HCT116 (cell line): ENCODE results near the gene PDE4B. TPM values are rescaled to one million over a fixed set of nuclear protein-coding genes. Genes with fewer than 3 reads are reported as not detected.

Experiments used
- ATAC-seq: fragments of 200-7000 bp; cut with Tn5 transposase; 2 replicates; pipeline ENCODE4 v1.9.1; 2020; ENCODE audit warnings: mild to moderate bottlenecking, moderate library complexity
- BruUV-seq: library from RNA; stranded (reverse); fragments of 400-500 nt; replicated peaks from 2 replicates; lab custom pipeline; 2021; lab: Mats Ljungman, UMichigan
- CTCF ChIA-PET: fragments of 300-600 bp; sonication (Branson Sonifier 250); formaldehyde crosslinking; loops from one replicate; lab custom pipeline; 2021; ENCODE audit warnings: antibody characterized with exemption; lab: Charles Lee
- POLR2A ChIA-PET: fragments of 300-600, 350-600 bp; sonication (Branson Sonifier 250); formaldehyde crosslinking; loops from one replicate; lab custom pipeline; 2021; ENCODE audit warnings: antibody characterized with exemption; lab: Charles Lee
- RAD21 ChIA-PET, 2 experiments: fragments of 300-600 bp; sonication (Branson Sonifier 250); formaldehyde crosslinking; loops; one replicate each; lab custom pipeline; 2023; ENCODE audit warnings: low total read pairs in 2 of 2; ENCODE audit not compliant: uncharacterized antibody in 2 of 2, unreplicated experiment in 2 of 2, low non-redundant PET in 1 of 2; lab: Charles Lee
- DNase-seq: peaks from one replicate; pipeline ENCODE4 v3.0.0-alpha.2; 2010; ENCODE audit warnings: low read depth, low spot score
- H2AFZ ChIP-seq: fragments of 200-600 bp; shearing (Covaris generic), sonication (generic); 2 replicates; pipeline ENCODE4 v1.6.1; 2017; ENCODE audit warnings: low read depth, mixed run types, mixed read lengths, antibody characterized with exemption, low read length; ENCODE audit not compliant: poor library complexity, severe bottlenecking
- H3K27ac ChIP-seq: 2 replicates; pipeline ENCODE4 v1.5.1; 2012; ENCODE audit warnings: low read depth, low read length
- H3K27me3 ChIP-seq: fragments of 200-600 bp; sonication (generic); 2 replicates; pipeline ENCODE4 v1.6.1; 2016; ENCODE audit warnings: mixed run types, low read length, mixed read lengths; ENCODE audit not compliant: insufficient read depth
- H3K36me3 ChIP-seq, 2 experiments: fragments of 200-500 bp in 1 of 2; fragments of 200-600 bp in 1 of 2; sonication (Bioruptor generic) in 1 of 2; sonication (generic) in 1 of 2; 2 replicates each; pipeline versions ENCODE4 v1.5.1 to v1.6.1; 2014 to 2016; ENCODE audit warnings: low read length in 2 of 2, inconsistent platforms in 1 of 2, mixed read lengths in 1 of 2, mixed run types in 1 of 2; ENCODE audit not compliant: insufficient read depth in 2 of 2, control insufficient read depth in 1 of 2
- H3K4me1 ChIP-seq, 2 experiments: fragments of 200-600 bp in 1 of 2; sonication (generic) in 1 of 2; 2 replicates each; pipeline versions ENCODE4 v1.5.1 to v1.6.1; 2012 to 2017; ENCODE audit warnings: low read length in 2 of 2, inconsistent platforms in 1 of 2, mild to moderate bottlenecking in 1 of 2, mixed read lengths in 1 of 2, mixed run types in 1 of 2, moderate library complexity in 1 of 2; ENCODE audit not compliant: insufficient read depth in 2 of 2, control insufficient read depth in 1 of 2
- H3K4me2 ChIP-seq: fragments of 200-600 bp; sonication (generic); 2 replicates; pipeline ENCODE4 v1.6.1; 2017; ENCODE audit warnings: mixed run types, low read length, mixed read lengths
- H3K4me3 ChIP-seq, 2 experiments: fragments of 200-600 bp in 1 of 2; sonication (generic) in 1 of 2; replicated peaks in 1 of 2; 2 replicates each; pipeline ENCODE4 v1.5.1; 2011 to 2016; ENCODE audit warnings: low read length in 2 of 2, control low read depth in 1 of 2, low read depth in 1 of 2, mild to moderate bottlenecking in 1 of 2, mixed read lengths in 1 of 2, mixed run types in 1 of 2
- H3K79me2 ChIP-seq: fragments of 200-600 bp; sonication (generic); 2 replicates; pipeline ENCODE4 v1.6.1; 2017; ENCODE audit warnings: mild to moderate bottlenecking, mixed run types, low read length, moderate library complexity, mixed read lengths; ENCODE audit not compliant: insufficient read depth
- H3K9ac ChIP-seq: fragments of 200-600 bp; sonication (generic); 2 replicates; pipeline ENCODE4 v1.6.1; 2016; ENCODE audit warnings: low read length, mixed read lengths
- H3K9me2 ChIP-seq: fragments of 200-600 bp; sonication (generic), shearing (Covaris generic); 2 replicates; pipeline ENCODE4 v1.6.1; 2017; ENCODE audit warnings: mixed run types, mild to moderate bottlenecking, moderate library complexity; ENCODE audit not compliant: insufficient read depth
- H3K9me3 ChIP-seq, 2 experiments: fragments of 200-500 bp in 1 of 2; fragments of 200-600 bp in 1 of 2; sonication (Bioruptor generic) in 1 of 2; sonication (generic) in 1 of 2; 2 replicates each; pipeline ENCODE4 v1.6.1; 2014 to 2017; ENCODE audit warnings: low read length in 2 of 2, mixed read lengths in 2 of 2, inconsistent platforms in 1 of 2, low read depth in 1 of 2, mild to moderate bottlenecking in 1 of 2, mixed run types in 1 of 2, moderate library complexity in 1 of 2; ENCODE audit not compliant: control insufficient read depth in 1 of 2, insufficient read depth in 1 of 2
- H4K20me1 ChIP-seq: fragments of 200-600 bp; sonication (generic), shearing (Covaris generic); 2 replicates; pipeline ENCODE4 v1.6.1; 2017; ENCODE audit warnings: mixed run types, mild to moderate bottlenecking, moderate library complexity; ENCODE audit not compliant: insufficient read depth
- CBX3 ChIP-seq: IDR thresholded peaks from 2 replicates; pipeline ENCODE4 v1.6.1; 2012; ENCODE audit warnings: low read depth
- CEBPB ChIP-seq: IDR thresholded peaks from 2 replicates; pipeline ENCODE4 v1.6.1; 2012; ENCODE audit warnings: low read depth
- CTCF ChIP-seq, 3 experiments: fragments of 200-600 bp in 1 of 3; sonication (generic) in 1 of 3; IDR thresholded peaks in 2 of 3; conservative IDR thresholded peaks in 1 of 3; 2 replicates each; pipeline ENCODE4 v1.5.1; 2012 to 2017; ENCODE audit warnings: low read depth in 2 of 3, low read length in 2 of 3, antibody characterized with exemption in 1 of 3, borderline replicate concordance in 1 of 3, control low read depth in 1 of 3, mild to moderate bottlenecking in 1 of 3, mixed read lengths in 1 of 3, mixed run types in 1 of 3, moderate library complexity in 1 of 3; ENCODE audit not compliant: insufficient read depth in 1 of 3
- EGR1 ChIP-seq: IDR thresholded peaks from 2 replicates; pipeline ENCODE4 v1.6.1; 2012; ENCODE audit warnings: low read depth
- ELF1 ChIP-seq: IDR thresholded peaks from 2 replicates; pipeline ENCODE4 v1.6.1; 2012; ENCODE audit warnings: low read depth, borderline replicate concordance
- EZH2 ChIP-seq: fragments of 200-600 bp; sonication (generic); IDR thresholded peaks from 2 replicates; pipeline ENCODE4 v1.6.1; 2017; ENCODE audit warnings: antibody characterized with exemption, mixed run types
- EZH2phosphoT487 ChIP-seq: fragments of 200-600 bp; IDR thresholded peaks from 2 replicates; pipeline ENCODE4 v1.6.1; 2018; ENCODE audit warnings: antibody characterized with exemption, borderline replicate concordance
- FOSL1 ChIP-seq: IDR thresholded peaks from 2 replicates; pipeline ENCODE4 v1.6.1; 2012; ENCODE audit warnings: low read depth
- JUND ChIP-seq: IDR thresholded peaks from 2 replicates; pipeline ENCODE4 v1.6.1; 2012
- POLR2A ChIP-seq: IDR thresholded peaks from 2 replicates; pipeline ENCODE4 v1.7.0; 2011; ENCODE audit warnings: borderline replicate concordance; ENCODE audit not compliant: insufficient read depth, insufficient read length; ENCODE audit errors: extremely low read depth
- POLR2AphosphoS5 ChIP-seq: IDR thresholded peaks from 2 replicates; pipeline ENCODE4 v1.6.1; 2011; ENCODE audit warnings: mild to moderate bottlenecking, low read depth, low read length, moderate library complexity
- RAD21 ChIP-seq: IDR thresholded peaks from 2 replicates; pipeline ENCODE4 v1.6.1; 2012; ENCODE audit warnings: low read depth, mild to moderate bottlenecking
- SIN3A ChIP-seq: IDR thresholded peaks from 2 replicates; pipeline ENCODE4 v1.6.1; 2012; ENCODE audit warnings: low read depth
- SP1 ChIP-seq: IDR thresholded peaks from 2 replicates; pipeline ENCODE4 v1.6.1; 2012; ENCODE audit warnings: low read depth
- SRF ChIP-seq: IDR thresholded peaks from 2 replicates; pipeline ENCODE4 v1.6.1; 2012; ENCODE audit warnings: low read depth
- ZBTB33 ChIP-seq: IDR thresholded peaks from 2 replicates; pipeline ENCODE4 v1.6.1; 2011; ENCODE audit warnings: mild to moderate bottlenecking, low read length, moderate library complexity; ENCODE audit not compliant: insufficient replicate concordance; ENCODE audit errors: extremely low read depth
- ZFX ChIP-seq: fragments of 450-650 bp; IDR thresholded peaks from 2 replicates; pipeline ENCODE4 v1.6.1; 2017
- ZNF274 ChIP-seq: fragments of 200-500 bp; sonication (Bioruptor generic); IDR thresholded peaks from 2 replicates; pipeline ENCODE4 v1.6.1; 2014; ENCODE audit warnings: mild to moderate bottlenecking, low read depth, low read length, inconsistent platforms
- intact Hi-C: fragments of 100-400 bp; cut with micrococcal nuclease; formaldehyde crosslinking; loops from 2 replicates; pipeline ENCODE4 v1.10.0; 2022
- total RNA-seq: library from RNA; stranded (reverse); gene quantifications from one replicate; pipeline ENCODE4 v1.2.1, GENCODE V29; 2021; ENCODE audit not compliant: unreplicated experiment
- TF ChIP-seq, protein P1 (sequence below): IDR thresholded peaks from 2 replicates; pipeline ENCODE4 v1.6.1; 2012; ENCODE audit warnings: low read depth

PDE4B gene
- total RNA-seq, 1 experiment from 2014 or later, result 76.9 TPM

GRCh38 chr1:66343569-66344325, 551.1 kb downstream of the PDE4B start:
- Histone ChIP-seq H3K79me2 (peaks cover 100% of the 10 kb centered on the region), H4K20me1 (no peaks in the 10 kb centered on the region), H3K4me2 (peak overlapping the region; percentile 63), H3K27me3 (no peaks in the 10 kb centered on the region), H2AFZ (no peak overlapping the region), H3K9me3 (no peaks in the 10 kb centered on the region), H3K36me3 (no peaks in the 10 kb centered on the region)
- BruUV-seq, result no TSS peak
- TF ChIP-seq EGR1, result no peak
- TF ChIP-seq FOSL1, result no peak
- TF ChIP-seq, protein P1, sequence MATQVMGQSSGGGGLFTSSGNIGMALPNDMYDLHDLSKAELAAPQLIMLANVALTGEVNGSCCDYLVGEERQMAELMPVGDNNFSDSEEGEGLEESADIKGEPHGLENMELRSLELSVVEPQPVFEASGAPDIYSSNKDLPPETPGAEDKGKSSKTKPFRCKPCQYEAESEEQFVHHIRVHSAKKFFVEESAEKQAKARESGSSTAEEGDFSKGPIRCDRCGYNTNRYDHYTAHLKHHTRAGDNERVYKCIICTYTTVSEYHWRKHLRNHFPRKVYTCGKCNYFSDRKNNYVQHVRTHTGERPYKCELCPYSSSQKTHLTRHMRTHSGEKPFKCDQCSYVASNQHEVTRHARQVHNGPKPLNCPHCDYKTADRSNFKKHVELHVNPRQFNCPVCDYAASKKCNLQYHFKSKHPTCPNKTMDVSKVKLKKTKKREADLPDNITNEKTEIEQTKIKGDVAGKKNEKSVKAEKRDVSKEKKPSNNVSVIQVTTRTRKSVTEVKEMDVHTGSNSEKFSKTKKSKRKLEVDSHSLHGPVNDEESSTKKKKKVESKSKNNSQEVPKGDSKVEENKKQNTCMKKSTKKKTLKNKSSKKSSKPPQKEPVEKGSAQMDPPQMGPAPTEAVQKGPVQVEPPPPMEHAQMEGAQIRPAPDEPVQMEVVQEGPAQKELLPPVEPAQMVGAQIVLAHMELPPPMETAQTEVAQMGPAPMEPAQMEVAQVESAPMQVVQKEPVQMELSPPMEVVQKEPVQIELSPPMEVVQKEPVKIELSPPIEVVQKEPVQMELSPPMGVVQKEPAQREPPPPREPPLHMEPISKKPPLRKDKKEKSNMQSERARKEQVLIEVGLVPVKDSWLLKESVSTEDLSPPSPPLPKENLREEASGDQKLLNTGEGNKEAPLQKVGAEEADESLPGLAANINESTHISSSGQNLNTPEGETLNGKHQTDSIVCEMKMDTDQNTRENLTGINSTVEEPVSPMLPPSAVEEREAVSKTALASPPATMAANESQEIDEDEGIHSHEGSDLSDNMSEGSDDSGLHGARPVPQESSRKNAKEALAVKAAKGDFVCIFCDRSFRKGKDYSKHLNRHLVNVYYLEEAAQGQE, result no peak
- TF ChIP-seq SP1, result no peak; the same call in 1 of the 2 replicates
- TF ChIP-seq SRF, result no peak
- no peak for TF ChIP-seq SIN3A
- TF ChIP-seq CTCF (IDR thresholded peaks at IDR 0.05 in 2 of 3, conservative IDR thresholded peaks at IDR 0.05 in 1 of 3; ENCODE audit: borderline replicate concordance in 1 of 3, insufficient read depth in 1 of 3, low read depth in 2 of 3, low read length in 2 of 3), result peak; percentile 7 to 16 (median 12); a peak in 1 of 6 replicates
- TF ChIP-seq ZBTB33, result no peak
- no peak for TF ChIP-seq POLR2A
- TF ChIP-seq ZFX, result no peak
- TF ChIP-seq ELF1, result no peak
- no peak for TF ChIP-seq CBX3
- no peak for TF ChIP-seq CEBPB
- no peak for TF ChIP-seq JUND
- no peak for TF ChIP-seq ZNF274
- 0 out of 2 replicates have a peak, but pooled peaks have one; percentile 19 for TF ChIP-seq POLR2AphosphoS5
- TF ChIP-seq EZH2, result no peak
- no peak for TF ChIP-seq EZH2phosphoT487
- peak; percentile 59 for TF ChIP-seq RAD21
- TF ChIP-seq, all 23 proteins: peak for 3
- DNase-seq (no peak), ATAC-seq (no peak)
- intact Hi-C loops, result no loop called here
- peaks cover 94 to 99% of the 10 kb centered on the region in 2 experiments for H3K4me1 ChIP-seq
- H3K9me2 ChIP-seq, result no peaks in the 10 kb centered on the region
- H3K9ac ChIP-seq, result peak overlapping the region; percentile 61
- peak overlapping the region; percentile 96 for H3K27ac ChIP-seq
- RAD21 ChIA-PET, result interaction anchor here in 1 of 2 experiments (1.4 kb wide), 1 partner anchor 11 kb away, joined by 4 read pairs; no protein-coding TSS in a partner anchor
- no peak overlapping the region for H3K4me3 ChIP-seq
- POLR2A ChIA-PET, result interaction anchor here (1.9 to 2.8 kb wide), 4 partner anchors 12 to 69 kb away, joined by 4 to 22 read pairs (median 12); no protein-coding TSS in a partner anchor
- CTCF ChIA-PET, result interaction anchor here (1.3 to 2.0 kb wide), 2 partner anchors 92 to 93 kb away, joined by 3 to 8 read pairs; no protein-coding TSS in a partner anchor
